ENCODE data around the gene DDX31.

DDX31 gene

GRCh38 chr9:132632413-132633129 is 37.2 kb downstream of the DDX31 start:
- no peak for DNase-seq

DNA sequence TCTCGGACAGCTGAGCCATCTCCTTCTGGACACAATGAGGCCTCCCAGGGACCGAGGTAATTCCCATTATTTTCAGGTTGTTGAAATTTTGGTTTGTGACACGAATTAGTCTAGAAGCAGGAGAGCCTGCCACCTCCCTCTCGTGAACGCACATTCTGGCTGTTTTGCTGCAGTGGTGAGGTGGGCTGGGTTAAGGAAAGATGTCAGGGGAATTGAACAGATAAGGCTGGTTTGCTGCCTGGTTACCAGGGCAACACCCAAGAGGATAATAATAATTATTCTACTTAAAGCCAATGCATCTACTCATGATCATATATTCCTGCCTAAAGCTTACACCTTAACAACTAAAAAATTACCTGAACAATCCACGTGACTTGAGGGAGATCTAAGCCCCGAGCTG is 38.1 kb downstream of the DDX31 start:
- DNase-seq = no peak

- DNase-seq = no peak
Measured at GRCh38 chr9:132631280-132631679, 38.5 kb downstream of the DDX31 start.

DNA sequence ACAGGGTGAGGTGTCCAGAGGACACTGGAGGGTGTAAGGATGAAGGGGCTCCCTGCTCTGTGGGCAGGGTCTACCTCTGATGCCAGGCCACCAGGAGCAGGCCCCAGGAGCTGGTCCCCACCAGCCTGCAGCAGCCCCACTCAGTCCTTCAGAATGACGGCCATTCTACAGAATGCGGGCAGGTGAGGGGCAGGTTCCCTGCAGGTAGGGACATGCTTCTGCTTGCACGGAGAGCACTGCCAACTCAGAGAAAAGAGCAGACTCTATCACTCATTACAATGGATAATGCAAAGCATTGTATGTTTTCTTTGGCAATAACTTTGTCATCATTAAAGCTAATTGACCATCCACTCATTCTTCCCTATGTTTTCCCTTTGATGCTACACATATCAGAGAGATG is 39.0 kb downstream of the DDX31 start:
- DNase-seq = no peak

GRCh38 chr9:132630116-132630515 is 39.7 kb downstream of the DDX31 start:
- no peak for DNase-seq

DNA sequence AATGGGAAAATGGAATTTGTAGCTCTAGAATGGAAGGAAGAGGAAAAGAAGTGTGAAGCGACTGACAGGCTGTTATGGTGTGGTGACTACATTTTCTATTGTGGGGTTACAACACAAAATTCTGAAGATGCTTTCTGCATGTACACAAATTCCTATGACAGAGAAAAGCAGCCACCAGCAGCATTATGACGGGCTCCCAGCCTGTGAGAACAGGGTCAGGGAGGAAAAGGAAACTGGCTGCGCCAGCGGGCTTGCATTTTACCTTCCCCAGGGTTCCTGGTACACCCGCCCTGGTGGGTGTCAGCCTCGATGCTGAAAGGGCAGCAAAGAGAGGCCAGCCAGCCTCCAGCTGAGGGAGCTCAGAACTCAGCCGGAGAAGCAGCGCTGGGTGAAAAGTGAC is 41.0 kb downstream of the DDX31 start:
- no peak for DNase-seq

DNA sequence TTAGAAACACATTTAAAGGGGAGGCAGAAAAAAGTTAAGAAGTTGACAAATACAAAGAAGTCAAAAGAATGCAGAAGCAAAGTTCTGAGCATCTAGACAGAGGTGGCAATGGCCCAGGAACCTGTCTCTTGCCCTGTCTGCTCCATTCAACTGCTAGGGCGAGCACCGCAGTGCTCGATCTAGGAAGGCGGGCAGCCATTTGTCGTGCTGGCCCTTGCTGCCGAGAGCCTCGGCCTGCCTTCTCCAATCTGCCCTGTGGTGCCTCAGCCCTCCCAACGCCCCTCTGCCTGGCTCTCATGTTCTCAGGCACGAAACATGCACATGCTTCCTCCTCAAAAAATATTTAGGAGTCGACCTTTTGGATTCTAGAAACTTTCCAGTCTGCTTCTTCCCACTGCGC is 42.2 kb downstream of the DDX31 start:
- DNase-seq = no peak

GRCh38 chr9:132627106-132627505 is 42.7 kb downstream of the DDX31 start:
- no peak for DNase-seq

- no peak for DNase-seq
Measured at GRCh38 chr9:132626285-132626684, 43.5 kb downstream of the DDX31 start.

GRCh38 chr9:132622159-132622558 is 47.6 kb downstream of the DDX31 start:
- DNase-seq = no peak

GRCh38 chr9:132616725-132617124 is 53.1 kb downstream of the DDX31 start:
- DNase-seq = no peak

- no peak for DNase-seq
Measured at GRCh38 chr9:132615774-132616173, 54.0 kb downstream of the DDX31 start.

DNA sequence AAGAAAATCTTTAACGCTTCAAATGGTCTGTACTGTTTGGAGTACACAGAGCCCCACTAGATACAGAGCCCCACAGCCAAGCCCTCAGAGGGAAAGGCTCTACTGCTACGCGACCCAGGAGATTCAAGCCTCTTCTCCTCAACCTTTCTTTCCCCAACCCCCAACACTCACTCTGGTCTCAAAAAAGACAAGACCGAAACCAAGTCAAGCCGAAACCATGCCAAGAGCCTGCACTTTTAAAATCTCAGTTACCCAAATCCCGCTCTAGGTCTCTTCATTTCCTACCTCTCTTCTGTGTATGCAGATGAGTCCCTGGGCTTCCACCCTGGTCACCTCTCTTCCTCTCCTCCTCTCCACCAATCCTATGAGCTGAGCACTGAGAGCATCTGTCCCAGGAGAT is 55.5 kb downstream of the DDX31 start:
- no peak for DNase-seq

GRCh38 chr9:132610661-132611060 is 59.1 kb downstream of the DDX31 start:
- DNase-seq = no peak

- no peak for DNase-seq
Measured at GRCh38 chr9:132609829-132610228, 60.0 kb downstream of the DDX31 start.

GRCh38 chr9:132609184-132609583 is 60.6 kb downstream of the DDX31 start:
- DNase-seq = no peak

DNA sequence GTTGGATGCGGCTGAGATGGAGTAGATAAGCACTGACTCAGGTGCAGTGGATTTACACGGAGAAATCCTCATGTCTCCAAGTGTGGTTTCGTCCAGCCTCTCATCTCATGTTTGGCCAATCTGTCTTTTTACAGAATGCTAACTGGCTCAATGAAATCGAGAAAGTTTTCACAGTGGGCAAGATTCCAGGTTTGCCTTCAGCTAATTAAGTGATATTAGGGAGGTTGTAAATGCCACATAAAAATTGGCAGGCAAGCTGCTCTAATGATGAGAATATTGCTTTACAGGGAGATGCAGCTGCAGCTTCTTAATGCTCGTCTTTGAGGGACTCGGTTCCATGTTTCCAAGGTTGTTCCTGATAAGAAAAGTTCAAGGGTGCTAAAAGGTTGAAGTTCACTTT is 63.7 kb downstream of the DDX31 start:
- no peak for DNase-seq

GRCh38 chr9:132605387-132605786 is 64.4 kb downstream of the DDX31 start:
- DNase-seq = no peak

GRCh38 chr9:132602207-132602606 is 67.6 kb downstream of the DDX31 start:
- no peak for DNase-seq

GRCh38 chr9:132600326-132600984 is 69.3 kb downstream of the DDX31 start:
- DNase-seq = no peak

DNA sequence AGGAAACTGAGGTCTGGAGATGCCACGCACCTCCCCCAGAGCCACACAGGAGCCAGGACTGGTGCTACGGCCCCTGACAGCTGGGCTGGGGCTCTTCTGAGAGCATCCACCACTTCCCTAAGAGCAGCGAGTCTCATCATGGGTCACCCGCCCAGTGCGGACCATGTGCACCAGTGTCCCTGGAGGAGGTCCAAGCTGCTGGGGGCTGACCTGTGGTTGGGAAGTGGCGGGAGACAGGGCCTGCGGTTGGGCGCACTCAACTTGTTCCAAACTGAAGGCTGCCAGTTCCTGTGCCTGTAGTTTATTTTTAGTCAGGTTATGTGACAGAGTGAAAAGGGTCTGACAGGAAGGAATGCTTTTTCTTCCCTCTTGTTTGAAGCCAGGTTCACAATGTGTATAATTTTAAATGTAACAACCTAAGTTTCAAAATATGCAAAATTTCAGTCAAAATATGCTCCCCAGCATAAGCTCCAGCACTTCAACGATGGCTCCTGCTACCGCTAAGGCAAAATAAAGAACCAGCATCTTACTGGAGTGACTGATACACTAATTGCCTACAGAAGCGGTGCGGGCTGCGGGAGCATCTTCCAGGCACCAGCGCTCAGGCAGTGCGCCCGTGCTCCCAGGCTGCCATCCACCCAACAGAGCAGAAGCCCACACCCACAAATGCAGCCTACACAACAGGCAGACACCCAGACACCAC is 72.6 kb downstream of the DDX31 start:
- no peak for DNase-seq

- DNase-seq = no peak
Measured at GRCh38 chr9:132596200-132596599, 73.6 kb downstream of the DDX31 start.

GRCh38 chr9:132595319-132595718 is 74.5 kb downstream of the DDX31 start:
- no peak for DNase-seq

GRCh38 chr9:132594412-132594811 is 75.4 kb downstream of the DDX31 start:
- DNase-seq = no peak
